Gastrocnemius medialis (tissue), 4 donors: ENCODE results near the gene GABRA5. TPM values are rescaled to one million over a fixed set of nuclear protein-coding genes. Genes with fewer than 3 reads are reported as not detected.

ENCODE experiments used
- ATAC-seq, 2 donors: fragments of 150-250 bp; one replicate each; pipeline ENCODE4 v1.9.1; 2016
- DNase-seq, 2 donors: peaks; one replicate each; pipeline ENCODE4 v3.0.0-alpha.2; 2019
- H3K27ac ChIP-seq, 4 donors: fragments of 200-600 bp; sonication (generic); 1 replicate in 1 of 4; 2 replicates in 3 of 4; pipeline ENCODE4 v1.5.1; 2016 to 2018; ENCODE audit warnings: mild to moderate bottlenecking in 2 of 4, moderate library complexity in 1 of 4
- H3K27me3 ChIP-seq, 3 donors: fragments of 200-600 bp; sonication (generic) in 2 of 3; 1 replicate in 1 of 3; 2 replicates in 2 of 3; pipeline versions ENCODE4 v1.5.1 to v1.6.0; 2016 to 2019; ENCODE audit warnings: mild to moderate bottlenecking in 1 of 3, moderate library complexity in 1 of 3
- H3K36me3 ChIP-seq, 2 donors: fragments of 200-600 bp; sonication (generic) in 1 of 2; one replicate each; pipeline ENCODE4 v1.5.1; 2017 to 2018
- H3K4me1 ChIP-seq, 2 donors: fragments of 200-600 bp; sonication (generic) in 1 of 2; one replicate each; pipeline ENCODE4 v1.5.1; 2016 to 2017; ENCODE audit warnings: mild to moderate bottlenecking in 2 of 2
- H3K4me3 ChIP-seq, 4 donors: fragments of 200-600 bp; sonication (generic) in 3 of 4; 1 replicate in 1 of 4; 2 replicates in 3 of 4; pipeline ENCODE4 v1.5.1; 2016 to 2019; ENCODE audit warnings: mild to moderate bottlenecking in 2 of 4
- H3K9me3 ChIP-seq, 3 donors: fragments of 200-600 bp; sonication (generic) in 2 of 3; 1 replicate in 1 of 3; 2 replicates in 2 of 3; pipeline ENCODE4 v1.5.1; 2016 to 2019
- POLR2A ChIP-seq, 2 donors: fragments of 450-650 bp; IDR thresholded peaks; one replicate each; pipeline ENCODE4 v1.6.1; 2017; ENCODE audit warnings: antibody characterized with exemption in 2 of 2, mild to moderate bottlenecking in 2 of 2, moderate library complexity in 2 of 2
- in situ Hi-C, 4 donors: fragments of 200-750 bp; cut with MboI; loops; one replicate each; pipeline versions ENCODE4 v1.15.0 to v1.8.0; 2017; ENCODE audit warnings: low sequenced_read_pairs in 4 of 4
- intact Hi-C: fragments of 100-400 bp; cut with DNase I; formaldehyde crosslinking; loops from one replicate; pipeline ENCODE4 v1.15.1; 2023; ENCODE audit warnings: low total_unique reads
- total RNA-seq, 4 donors: library from RNA; depleted of rRNA; stranded (reverse); fragments of >200 nt; gene quantifications; one replicate each; pipeline versions ENCODE4 v1.1.0 to v1.2.3, GENCODE V29; 2016
- TF ChIP-seq, protein P1 (sequence below), 5 experiments: fragments of 450-650 bp in 3 of 5; fragments of 200-600 bp in 2 of 5; sonication (generic) in 2 of 5; IDR thresholded peaks in 4 of 5; conservative IDR thresholded peaks in 1 of 5; 1 replicate in 4 of 5; 2 replicates in 1 of 5; pipeline ENCODE4 v1.5.1; 2016 to 2019; ENCODE audit warnings: antibody characterized with exemption in 5 of 5, mild to moderate bottlenecking in 3 of 5, moderate library complexity in 3 of 5

Gene GABRA5
- total RNA-seq, 4 donors from 2014 or later: not detected

DNA sequence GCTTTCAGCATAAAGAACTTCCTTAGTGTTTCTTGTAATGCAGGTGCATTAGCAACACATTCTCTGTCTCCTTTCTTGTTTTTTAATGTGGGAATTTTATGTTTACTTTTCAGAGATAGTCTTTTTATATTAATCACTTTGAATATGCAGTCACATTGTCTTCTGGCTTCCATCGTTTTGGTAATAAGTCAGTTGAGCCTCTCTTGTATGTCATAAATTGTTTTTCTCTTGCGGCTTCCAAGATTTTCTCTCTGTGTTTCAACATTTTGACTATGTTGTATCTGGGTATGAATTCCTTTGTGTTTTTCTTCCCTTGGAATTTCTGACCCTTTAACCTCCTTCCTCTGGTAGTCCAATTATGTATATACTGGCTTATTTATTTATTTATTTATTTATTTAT is 129.4 kb downstream of the GABRA5 start:
- no peak for ATAC-seq
- Histone ChIP-seq H3K4me1 (no peaks in the 10 kb centered on the region), H3K36me3 (no peaks in the 10 kb centered on the region), H3K27me3 (no peaks in the 10 kb centered on the region), H3K4me3 (no peak overlapping the region), H3K27ac (no peak overlapping the region), H3K9me3 (no peaks in the 10 kb centered on the region)
- in situ Hi-C loops: no loop called here
- DNase-seq: no peak
- TF ChIP-seq POLR2A (IDR thresholded peaks at IDR 0.05): no peak
- TF ChIP-seq, protein P1, sequence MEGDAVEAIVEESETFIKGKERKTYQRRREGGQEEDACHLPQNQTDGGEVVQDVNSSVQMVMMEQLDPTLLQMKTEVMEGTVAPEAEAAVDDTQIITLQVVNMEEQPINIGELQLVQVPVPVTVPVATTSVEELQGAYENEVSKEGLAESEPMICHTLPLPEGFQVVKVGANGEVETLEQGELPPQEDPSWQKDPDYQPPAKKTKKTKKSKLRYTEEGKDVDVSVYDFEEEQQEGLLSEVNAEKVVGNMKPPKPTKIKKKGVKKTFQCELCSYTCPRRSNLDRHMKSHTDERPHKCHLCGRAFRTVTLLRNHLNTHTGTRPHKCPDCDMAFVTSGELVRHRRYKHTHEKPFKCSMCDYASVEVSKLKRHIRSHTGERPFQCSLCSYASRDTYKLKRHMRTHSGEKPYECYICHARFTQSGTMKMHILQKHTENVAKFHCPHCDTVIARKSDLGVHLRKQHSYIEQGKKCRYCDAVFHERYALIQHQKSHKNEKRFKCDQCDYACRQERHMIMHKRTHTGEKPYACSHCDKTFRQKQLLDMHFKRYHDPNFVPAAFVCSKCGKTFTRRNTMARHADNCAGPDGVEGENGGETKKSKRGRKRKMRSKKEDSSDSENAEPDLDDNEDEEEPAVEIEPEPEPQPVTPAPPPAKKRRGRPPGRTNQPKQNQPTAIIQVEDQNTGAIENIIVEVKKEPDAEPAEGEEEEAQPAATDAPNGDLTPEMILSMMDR (IDR thresholded peaks at IDR 0.05 in 4 of 5, conservative IDR thresholded peaks at IDR 0.05 in 1 of 5): no peak
- intact Hi-C loops: no loop called here

Other genes with a start within 250 kb of the GABRA5 start
- under 1 TPM; 0.23 to 0.91 (median 0.35) TPM for gene GABRB3, start 94.0 kb upstream of the GABRA5 start, total RNA-seq
- gene GABRG3, start 104.1 kb downstream of the GABRA5 start, total RNA-seq: not detected